ENCODE results near the gene AIG1.
A peak's percentile ranks its signal among the peaks of the same experiment; 100 is the strongest.

Gene AIG1

GRCh38 chr6:143196525-143197225, 136.0 kb downstream of the AIG1 start:
- DNase-seq (ENCODE audit: low read depth), result peak; percentile 24
- TF ChIP-seq CTCF (IDR thresholded peaks at IDR 0.05; ENCODE audit: low read length, missing control alignments), result no peak
- H3K4me3 ChIP-seq (replicated peaks; ENCODE audit: low read depth, low read length), result no peak overlapping the region

GRCh38 chr6:143197377-143197776, 136.7 kb downstream of the AIG1 start:
- H3K4me3 ChIP-seq (replicated peaks; ENCODE audit: low read depth, low read length), result no peak overlapping the region
- DNase-seq (ENCODE audit: low read depth), result peak; percentile 30
- no peak for TF ChIP-seq CTCF (IDR thresholded peaks at IDR 0.05; ENCODE audit: low read length, missing control alignments)

GRCh38 chr6:143198312-143198711, 137.6 kb downstream of the AIG1 start:
- DNase-seq (ENCODE audit: low read depth), result no peak
- no peak overlapping the region for H3K4me3 ChIP-seq (replicated peaks; ENCODE audit: low read depth, low read length)
- no peak for TF ChIP-seq CTCF (IDR thresholded peaks at IDR 0.05; ENCODE audit: low read length, missing control alignments)

- TF ChIP-seq CTCF (IDR thresholded peaks at IDR 0.05; ENCODE audit: low read length, missing control alignments), result no peak
- no peak for DNase-seq (ENCODE audit: low read depth)
- no peak overlapping the region for H3K4me3 ChIP-seq (replicated peaks; ENCODE audit: low read depth, low read length)
Measured at GRCh38 chr6:143199291-143199690, 138.6 kb downstream of the AIG1 start.

- DNase-seq (ENCODE audit: low read depth), result peak; percentile 79
- H3K4me3 ChIP-seq (replicated peaks; ENCODE audit: low read depth, low read length), result no peak overlapping the region
- TF ChIP-seq CTCF (IDR thresholded peaks at IDR 0.05; ENCODE audit: low read length, missing control alignments), result no peak
Measured at GRCh38 chr6:143200167-143200770, 139.6 kb downstream of the AIG1 start.

- H3K4me3 ChIP-seq (replicated peaks; ENCODE audit: low read depth, low read length), result no peak overlapping the region
- no peak for TF ChIP-seq CTCF (IDR thresholded peaks at IDR 0.05; ENCODE audit: low read length, missing control alignments)
- DNase-seq (ENCODE audit: low read depth), result no peak
Measured at GRCh38 chr6:143204045-143204444, 143.4 kb downstream of the AIG1 start.

GRCh38 chr6:143205131-143205535, 144.4 kb downstream of the AIG1 start:
- DNase-seq (ENCODE audit: low read depth), result no peak
- H3K4me3 ChIP-seq (replicated peaks; ENCODE audit: low read depth, low read length), result no peak overlapping the region
- no peak for TF ChIP-seq CTCF (IDR thresholded peaks at IDR 0.05; ENCODE audit: low read length, missing control alignments)
